H9 (cell line): ENCODE measurements around the gene BAZ1B. TPM values are rescaled to one million over a fixed set of nuclear protein-coding genes. Genes with fewer than 3 reads are reported as not detected.

ENCODE experiments used
- DNase-seq: peaks from one replicate; pipeline ENCODE4 v3.0.0-alpha.2; 2017
- H2AFZ ChIP-seq: one replicate; pipeline ENCODE4 v1.6.1; 2013; ENCODE audit warnings: mild to moderate bottlenecking, low read length, control low read depth, moderate library complexity
- H2AK5ac ChIP-seq: 2 replicates; pipeline ENCODE4 v1.6.1; 2013; ENCODE audit warnings: low read length, control low read depth, mixed read lengths; ENCODE audit not compliant: insufficient read length
- H2BK120ac ChIP-seq: one replicate; pipeline ENCODE4 v1.6.1; 2013; ENCODE audit warnings: low read depth, mild to moderate bottlenecking, low read length, control low read depth, inconsistent platforms; ENCODE audit not compliant: poor library complexity, severe bottlenecking
- H2BK12ac ChIP-seq: 2 replicates; pipeline ENCODE4 v1.6.1; 2013; ENCODE audit warnings: low read length, control low read depth, mixed read lengths, low read depth; ENCODE audit not compliant: insufficient read length
- H2BK15ac ChIP-seq: 2 replicates; pipeline ENCODE4 v1.6.1; 2013; ENCODE audit warnings: low read depth, low read length, control low read depth
- H2BK20ac ChIP-seq: one replicate; pipeline ENCODE4 v1.6.1; 2013; ENCODE audit warnings: low read depth, mild to moderate bottlenecking, low read length, control low read depth, inconsistent platforms; ENCODE audit not compliant: poor library complexity, severe bottlenecking
- H2BK5ac ChIP-seq: 2 replicates; pipeline ENCODE4 v1.6.1; 2013; ENCODE audit warnings: low read length, control low read depth, mixed read lengths; ENCODE audit not compliant: insufficient read length
- H3K14ac ChIP-seq: 2 replicates; pipeline ENCODE4 v1.6.1; 2013; ENCODE audit warnings: low read length, control low read depth; ENCODE audit not compliant: insufficient read depth
- H3K18ac ChIP-seq: 2 replicates; pipeline ENCODE4 v1.6.1; 2013; ENCODE audit warnings: low read depth, mild to moderate bottlenecking, mixed read lengths, low read length, control low read depth; ENCODE audit not compliant: insufficient read length
- H3K23ac ChIP-seq: 2 replicates; pipeline ENCODE4 v1.6.1; 2013; ENCODE audit warnings: low read length, control low read depth, mixed read lengths, low read depth; ENCODE audit not compliant: insufficient read length
- H3K23me2 ChIP-seq: 2 replicates; pipeline ENCODE4 v1.6.1; 2013; ENCODE audit warnings: low read depth, mild to moderate bottlenecking, mixed read lengths, low read length, control low read depth; ENCODE audit not compliant: insufficient read length, poor library complexity, severe bottlenecking
- H3K27ac ChIP-seq: 2 replicates; pipeline ENCODE4 v1.5.1; 2013; ENCODE audit warnings: low read length, control low read depth, mixed read lengths, low read depth; ENCODE audit not compliant: insufficient read length
- H3K27me3 ChIP-seq: 2 replicates; pipeline ENCODE4 v1.6.1; 2013; ENCODE audit warnings: low read length, control low read depth, inconsistent platforms; ENCODE audit not compliant: insufficient read depth
- H3K4ac ChIP-seq: 2 replicates; pipeline ENCODE4 v1.6.1; 2013; ENCODE audit warnings: low read depth, mild to moderate bottlenecking, control low read depth, inconsistent platforms, low read length, moderate library complexity
- H3K4me1 ChIP-seq: 2 replicates; pipeline ENCODE4 v1.6.1; 2013; ENCODE audit warnings: low read length, control low read depth, inconsistent platforms; ENCODE audit not compliant: insufficient read depth
- H3K4me2 ChIP-seq: 2 replicates; pipeline ENCODE4 v1.6.1; 2013; ENCODE audit warnings: low read length, control low read depth, mixed read lengths; ENCODE audit not compliant: insufficient read length, insufficient read depth
- H3K56ac ChIP-seq: 2 replicates; pipeline ENCODE4 v1.6.1; 2013; ENCODE audit warnings: low read depth, mild to moderate bottlenecking, mixed read lengths, low read length, control low read depth; ENCODE audit not compliant: insufficient read length
- H3K79me1 ChIP-seq: 2 replicates; pipeline ENCODE4 v1.6.1; 2013; ENCODE audit warnings: low read depth, mild to moderate bottlenecking, moderate library complexity, low read length, control low read depth, inconsistent platforms; ENCODE audit not compliant: insufficient read depth, poor library complexity, severe bottlenecking
- H3K79me2 ChIP-seq: 2 replicates; pipeline ENCODE4 v1.6.1; 2013; ENCODE audit warnings: low read length, control low read depth, inconsistent platforms; ENCODE audit not compliant: insufficient read depth
- H3K9ac ChIP-seq: 2 replicates; pipeline ENCODE4 v1.6.1; 2013; ENCODE audit warnings: low read length, control low read depth, mixed read lengths; ENCODE audit not compliant: insufficient read length; ENCODE audit errors: extremely low read depth
- H3K9me3 ChIP-seq: one replicate; pipeline ENCODE4 v1.6.1; 2013; ENCODE audit warnings: low read depth, low read length, inconsistent platforms; ENCODE audit not compliant: control insufficient read depth
- H3T11ph ChIP-seq: one replicate; pipeline ENCODE4 v1.6.1; 2013; ENCODE audit warnings: mild to moderate bottlenecking, low read length, control low read depth, inconsistent platforms
- H4K20me1 ChIP-seq: one replicate; pipeline ENCODE4 v1.6.1; 2013; ENCODE audit not compliant: control insufficient read depth, insufficient read length, insufficient read depth
- H4K5ac ChIP-seq: 2 replicates; pipeline ENCODE4 v1.6.1; 2013; ENCODE audit warnings: low read depth, mild to moderate bottlenecking, mixed read lengths, low read length, control low read depth; ENCODE audit not compliant: insufficient read length
- H4K8ac ChIP-seq: replicated peaks from 2 replicates; pipeline ENCODE4 v1.6.1; 2013; ENCODE audit warnings: low read length, control low read depth, mixed read lengths, low read depth; ENCODE audit not compliant: insufficient read length
- H4K91ac ChIP-seq: 2 replicates; pipeline ENCODE4 v1.6.1; 2013; ENCODE audit warnings: low read depth, mild to moderate bottlenecking, moderate library complexity, mixed read lengths, low read length, control low read depth; ENCODE audit not compliant: insufficient read length
- H3K27ac Mint-ChIP-seq, 3 experiments: 2 replicates in 2 of 3; 3 replicates in 1 of 3; pipeline ENCODE4 v1.8.0; 2020 to 2021; ENCODE audit warnings: mixed read lengths in 3 of 3, mild to moderate bottlenecking in 1 of 3, moderate library complexity in 1 of 3
- H3K27me3 Mint-ChIP-seq: 2 replicates; pipeline ENCODE4 v1.8.0; 2021; ENCODE audit warnings: low read depth, mild to moderate bottlenecking, moderate library complexity, mixed read lengths
- H3K36me3 Mint-ChIP-seq, 3 experiments: 2 replicates in 2 of 3; 3 replicates in 1 of 3; pipeline ENCODE4 v1.8.0; 2020 to 2021; ENCODE audit warnings: low read depth in 3 of 3, mixed read lengths in 3 of 3; ENCODE audit not compliant: insufficient read depth in 1 of 3
- H3K4me1 Mint-ChIP-seq, 2 experiments: 2 replicates each; pipeline ENCODE4 v1.8.0; 2020; ENCODE audit warnings: mixed read lengths in 2 of 2
- H3K4me3 Mint-ChIP-seq, 2 experiments: 2 replicates in 1 of 2; 3 replicates in 1 of 2; pipeline ENCODE4 v1.8.0; 2020 to 2021; ENCODE audit warnings: mild to moderate bottlenecking in 2 of 2, mixed read lengths in 2 of 2, moderate library complexity in 1 of 2
- H3K9me3 Mint-ChIP-seq, 2 experiments: 2 replicates in 1 of 2; 3 replicates in 1 of 2; pipeline ENCODE4 v1.8.0; 2020; ENCODE audit warnings: mild to moderate bottlenecking in 2 of 2, mixed read lengths in 2 of 2, moderate library complexity in 1 of 2
- WGBS: extraction: QIAGEN DNeasy Blood & Tissue Kit; methylation state at CpG from one replicate; pipeline ENCODE4 v1.1.7; 2013; ENCODE audit warnings: missing lambda C conversion rate, low lambda C conversion rate, mixed read lengths; ENCODE audit not compliant: insufficient read length; ENCODE audit errors: extremely low coverage; 5-methylcytosine and 5-hydroxymethylcytosine counted together
- total RNA-seq: library from RNA; stranded (reverse); gene quantifications from 2 replicates; pipeline ENCODE4 v1.2.1, GENCODE V29; 2021
- TF ChIP-seq, protein P1 (sequence below): fragments of 200-600 bp; sonication (generic); conservative IDR thresholded peaks from 3 replicates; pipeline ENCODE4 v1.8.0; 2021; ENCODE audit warnings: antibody characterized with exemption, mild to moderate bottlenecking

BAZ1B gene
- total RNA-seq, 1 experiment from 2014 or later = 96.4 TPM

DNA sequence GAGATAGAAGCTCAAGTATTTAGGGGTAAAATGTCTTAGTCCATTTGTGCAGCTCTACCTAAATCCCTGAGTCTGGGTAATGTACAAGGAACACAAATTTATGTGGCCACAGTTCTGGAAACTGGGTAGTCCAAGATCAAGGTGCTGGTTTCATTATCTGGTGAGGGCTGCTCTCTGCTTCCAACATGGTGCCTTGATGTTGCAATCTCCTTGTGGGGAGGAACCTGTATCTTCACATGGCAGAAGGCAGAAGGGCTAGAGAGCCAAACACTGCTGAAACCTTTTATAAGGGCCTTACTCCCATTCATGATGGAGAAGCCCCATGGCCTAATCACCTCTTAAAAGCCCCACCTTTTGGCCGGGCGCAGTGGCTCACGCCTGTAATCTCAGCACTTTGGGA is 8.7 kb upstream of the BAZ1B start:
- no peaks in the 10 kb centered on the region for H3K79me1 ChIP-seq
- H4K20me1 ChIP-seq = no peaks in the 10 kb centered on the region
- no peak overlapping the region for H3K56ac ChIP-seq
- H3K18ac ChIP-seq = no peak overlapping the region
- DNase-seq = no peak
- H3K4me2 ChIP-seq = no peak overlapping the region
- H3K4ac ChIP-seq = no peak overlapping the region
- no peak overlapping the region for H3K9ac ChIP-seq
- no peaks in the 10 kb centered on the region for H3K9me3 Mint-ChIP-seq
- H2AK5ac ChIP-seq = no peak overlapping the region
- TF ChIP-seq, protein P1, sequence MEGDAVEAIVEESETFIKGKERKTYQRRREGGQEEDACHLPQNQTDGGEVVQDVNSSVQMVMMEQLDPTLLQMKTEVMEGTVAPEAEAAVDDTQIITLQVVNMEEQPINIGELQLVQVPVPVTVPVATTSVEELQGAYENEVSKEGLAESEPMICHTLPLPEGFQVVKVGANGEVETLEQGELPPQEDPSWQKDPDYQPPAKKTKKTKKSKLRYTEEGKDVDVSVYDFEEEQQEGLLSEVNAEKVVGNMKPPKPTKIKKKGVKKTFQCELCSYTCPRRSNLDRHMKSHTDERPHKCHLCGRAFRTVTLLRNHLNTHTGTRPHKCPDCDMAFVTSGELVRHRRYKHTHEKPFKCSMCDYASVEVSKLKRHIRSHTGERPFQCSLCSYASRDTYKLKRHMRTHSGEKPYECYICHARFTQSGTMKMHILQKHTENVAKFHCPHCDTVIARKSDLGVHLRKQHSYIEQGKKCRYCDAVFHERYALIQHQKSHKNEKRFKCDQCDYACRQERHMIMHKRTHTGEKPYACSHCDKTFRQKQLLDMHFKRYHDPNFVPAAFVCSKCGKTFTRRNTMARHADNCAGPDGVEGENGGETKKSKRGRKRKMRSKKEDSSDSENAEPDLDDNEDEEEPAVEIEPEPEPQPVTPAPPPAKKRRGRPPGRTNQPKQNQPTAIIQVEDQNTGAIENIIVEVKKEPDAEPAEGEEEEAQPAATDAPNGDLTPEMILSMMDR = no peak
- H3K23ac ChIP-seq = no peak overlapping the region
- H3K27me3 ChIP-seq = no peaks in the 10 kb centered on the region
- WGBS = no CpG with 5 or more reads among the region's 3 CpGs
- no peaks in the 10 kb centered on the region for H3K4me1 ChIP-seq
- no peak overlapping the region for H2BK20ac ChIP-seq
- no peaks in the 10 kb centered on the region for H3K27me3 Mint-ChIP-seq
- H3K23me2 ChIP-seq = no peaks in the 10 kb centered on the region
- H2BK120ac ChIP-seq = no peak overlapping the region
- H2AFZ ChIP-seq = no peak overlapping the region
- H3K79me2 ChIP-seq = no peaks in the 10 kb centered on the region
- no peak overlapping the region for H2BK5ac ChIP-seq
- H2BK12ac ChIP-seq = no peak overlapping the region
- H4K8ac ChIP-seq = no peak overlapping the region
- H3K4me3 Mint-ChIP-seq = no peak overlapping the region
- H3K9me3 ChIP-seq = no peaks in the 10 kb centered on the region
- H3K14ac ChIP-seq = no peak overlapping the region
- H3K27ac ChIP-seq = no peak overlapping the region
- H3K36me3 Mint-ChIP-seq = peaks cover 0 to 7% (median 2%) of the 10 kb centered on the region in 3 experiments; a peak in 3 of 7 replicates
- H4K5ac ChIP-seq = no peak overlapping the region
- H3T11ph ChIP-seq = no peak overlapping the region
- H2BK15ac ChIP-seq = no peak overlapping the region
- no peak overlapping the region for H4K91ac ChIP-seq
- peaks cover 0 to 3% of the 10 kb centered on the region in 2 experiments; a peak in 2 of 4 replicates for H3K4me1 Mint-ChIP-seq
- H3K27ac Mint-ChIP-seq = no peak overlapping the region
